GM23338 (cell line): Measurements from ENCODE around the gene MAPK13. TPM values are rescaled to one million over a fixed set of nuclear protein-coding genes. Genes with fewer than 3 reads are reported as not detected.

Experiments
- ATAC-seq: fragments of 200-7000 bp; cut with Tn5 transposase; 3 replicates; pipeline ENCODE4 v1.9.1; 2020
- DNase-seq: peaks from one replicate; pipeline ENCODE4 v3.0.0-alpha.2; 2015; ENCODE audit warnings: low spot score
- H2AFZ ChIP-seq: fragments of 200-600 bp; sonication (generic); 2 replicates; pipeline ENCODE4 v1.8.0; 2016; ENCODE audit warnings: antibody characterized with exemption, mild to moderate bottlenecking, moderate library complexity
- H3F3A ChIP-seq: fragments of 200-600 bp; sonication (generic); replicated peaks from 2 replicates; pipeline ENCODE4 v1.8.0; 2017; ENCODE audit warnings: antibody characterized with exemption, mixed run types, low read depth
- H3K27ac ChIP-seq: fragments of 200-600 bp; sonication (generic); 2 replicates; pipeline ENCODE4 v1.6.1; 2016; ENCODE audit warnings: low read depth
- H3K27me3 ChIP-seq: fragments of 200-600 bp; sonication (generic); 2 replicates; pipeline ENCODE4 v1.8.0; 2016; ENCODE audit warnings: mild to moderate bottlenecking, mixed run types, moderate library complexity; ENCODE audit not compliant: insufficient read depth
- H3K36me3 ChIP-seq: fragments of 200-600 bp; sonication (generic); 2 replicates; pipeline ENCODE4 v1.8.0; 2016; ENCODE audit warnings: mild to moderate bottlenecking; ENCODE audit not compliant: insufficient read depth
- H3K4me1 ChIP-seq: fragments of 200-600 bp; sonication (generic); 2 replicates; pipeline ENCODE4 v1.8.0; 2016; ENCODE audit warnings: mild to moderate bottlenecking, moderate library complexity; ENCODE audit not compliant: insufficient read depth
- H3K4me2 ChIP-seq: fragments of 200-600 bp; sonication (generic); 2 replicates; pipeline ENCODE4 v1.7.1; 2017; ENCODE audit warnings: mixed run types
- H3K4me3 ChIP-seq: fragments of 200-600 bp; sonication (generic); 2 replicates; pipeline ENCODE4 v1.6.1; 2016; ENCODE audit warnings: mixed run types
- H3K79me2 ChIP-seq: fragments of 200-600 bp; sonication (generic); replicated peaks from 2 replicates; pipeline ENCODE4 v1.8.0; 2017; ENCODE audit warnings: mild to moderate bottlenecking; ENCODE audit not compliant: insufficient read depth
- H3K9me2 ChIP-seq: fragments of 200-600 bp; sonication (generic); 2 replicates; pipeline ENCODE4 v1.8.0; 2017; ENCODE audit not compliant: insufficient read depth
- H4K20me1 ChIP-seq: fragments of 200-600 bp; sonication (generic); replicated peaks from 2 replicates; pipeline ENCODE4 v1.8.0; 2017; ENCODE audit warnings: mild to moderate bottlenecking; ENCODE audit not compliant: insufficient read depth
- H3K27ac Mint-ChIP-seq: 2 replicates; pipeline ENCODE4 v1.8.0; 2020; ENCODE audit warnings: inconsistent platforms, mild to moderate bottlenecking, moderate library complexity, mixed read lengths
- H3K27me3 Mint-ChIP-seq: 3 replicates; pipeline ENCODE4 v1.8.0; 2022; ENCODE audit warnings: low read depth, mild to moderate bottlenecking, moderate library complexity, mixed read lengths, inconsistent platforms; ENCODE audit not compliant: insufficient read depth, poor library complexity
- H3K36me3 Mint-ChIP-seq: 3 replicates; pipeline ENCODE4 v1.8.0; 2021; ENCODE audit warnings: low read depth, mild to moderate bottlenecking, inconsistent platforms, moderate library complexity, mixed read lengths
- H3K4me1 Mint-ChIP-seq: 3 replicates; pipeline ENCODE4 v1.8.0; 2020; ENCODE audit warnings: mild to moderate bottlenecking, inconsistent platforms, mixed read lengths
- H3K4me3 Mint-ChIP-seq: 3 replicates; pipeline ENCODE4 v1.8.0; 2021; ENCODE audit warnings: moderate library complexity, mild to moderate bottlenecking, inconsistent platforms, mixed read lengths
- H3K9me3 Mint-ChIP-seq: 3 replicates; pipeline ENCODE4 v1.8.0; 2020; ENCODE audit warnings: moderate library complexity, mild to moderate bottlenecking, inconsistent platforms, mixed read lengths
- CREB1 ChIP-seq: fragments of 250-450 bp; sonication (Bioruptor Pico); IDR thresholded peaks from 2 replicates; pipeline ENCODE4 v1.5.0; 2020; ENCODE audit warnings: low read depth, mild to moderate bottlenecking, moderate library complexity
- EZH2 ChIP-seq: fragments of 200-600 bp; sonication (generic); IDR thresholded peaks from one replicate; pipeline ENCODE4 v1.8.0; 2017; ENCODE audit warnings: antibody characterized with exemption, mild to moderate bottlenecking, low read depth; ENCODE audit not compliant: unreplicated experiment
- JUNB ChIP-seq: IDR thresholded peaks from one replicate; pipeline ENCODE4 v1.6.1; 2016; ENCODE audit warnings: antibody characterized with exemption; ENCODE audit not compliant: unreplicated experiment
- POLR2AphosphoS5 ChIP-seq: IDR thresholded peaks from 2 replicates; pipeline ENCODE4 v1.6.1; 2016; ENCODE audit warnings: antibody characterized with exemption, low read depth
- STAT1 ChIP-seq: IDR thresholded peaks from one replicate; pipeline ENCODE4 v1.6.1; 2016; ENCODE audit warnings: antibody characterized with exemption; ENCODE audit not compliant: unreplicated experiment
- ZNF331 ChIP-seq: fragments of 250-450 bp; sonication (Bioruptor Pico); IDR thresholded peaks from 2 replicates; pipeline ENCODE4 v1.5.0; 2020; ENCODE audit warnings: low read depth, mild to moderate bottlenecking, moderate library complexity
- polyA plus RNA-seq: library from polyadenylated mRNA; unstranded; fragments of >200 nt; fragmentation: Nextera tagmentation; extraction: Ambion mirVana; gene quantifications from 2 replicates; pipeline ENCODE4 v1.2.1, GENCODE V29; 2016
- total RNA-seq: library from RNA; depleted of rRNA; stranded (reverse); fragments of >200 nt; shearing (Covaris generic); gene quantifications from 2 replicates; pipeline ENCODE4 v1.2.3, GENCODE V29; 2014
- TF ChIP-seq, protein P1 (sequence below): IDR thresholded peaks from one replicate; pipeline ENCODE4 v1.6.1; 2018; ENCODE audit warnings: antibody characterized with exemption; ENCODE audit not compliant: unreplicated experiment
- TF ChIP-seq, protein P2 (sequence below): IDR thresholded peaks from 2 replicates; pipeline ENCODE4 v1.6.1; 2016; ENCODE audit warnings: antibody characterized with exemption

The MAPK13 gene
- total and polyA plus RNA-seq, 2 experiments from 2014 or later: 6.3 to 12.3 TPM

DNA sequence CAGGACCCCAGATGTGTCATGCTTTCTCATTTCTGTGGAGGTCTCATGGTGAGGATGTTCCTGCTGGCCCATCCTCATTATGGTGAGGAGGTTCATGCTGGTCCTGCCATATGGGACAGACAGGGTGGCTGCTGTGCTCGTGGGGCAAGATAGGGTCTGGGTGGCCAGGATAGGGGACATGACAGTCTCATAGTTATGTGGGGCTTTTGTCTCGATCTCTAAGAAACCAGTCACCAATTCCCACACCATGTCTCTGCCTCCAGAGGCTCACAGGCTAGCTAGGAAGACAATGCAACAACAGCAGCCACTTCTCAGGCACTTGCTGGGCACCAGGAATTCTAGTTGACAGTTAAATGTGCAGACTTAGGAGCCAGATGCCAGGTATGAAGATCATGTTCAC, 4.2 kb upstream of the MAPK13 start (continued):
- TF ChIP-seq, protein P1, sequence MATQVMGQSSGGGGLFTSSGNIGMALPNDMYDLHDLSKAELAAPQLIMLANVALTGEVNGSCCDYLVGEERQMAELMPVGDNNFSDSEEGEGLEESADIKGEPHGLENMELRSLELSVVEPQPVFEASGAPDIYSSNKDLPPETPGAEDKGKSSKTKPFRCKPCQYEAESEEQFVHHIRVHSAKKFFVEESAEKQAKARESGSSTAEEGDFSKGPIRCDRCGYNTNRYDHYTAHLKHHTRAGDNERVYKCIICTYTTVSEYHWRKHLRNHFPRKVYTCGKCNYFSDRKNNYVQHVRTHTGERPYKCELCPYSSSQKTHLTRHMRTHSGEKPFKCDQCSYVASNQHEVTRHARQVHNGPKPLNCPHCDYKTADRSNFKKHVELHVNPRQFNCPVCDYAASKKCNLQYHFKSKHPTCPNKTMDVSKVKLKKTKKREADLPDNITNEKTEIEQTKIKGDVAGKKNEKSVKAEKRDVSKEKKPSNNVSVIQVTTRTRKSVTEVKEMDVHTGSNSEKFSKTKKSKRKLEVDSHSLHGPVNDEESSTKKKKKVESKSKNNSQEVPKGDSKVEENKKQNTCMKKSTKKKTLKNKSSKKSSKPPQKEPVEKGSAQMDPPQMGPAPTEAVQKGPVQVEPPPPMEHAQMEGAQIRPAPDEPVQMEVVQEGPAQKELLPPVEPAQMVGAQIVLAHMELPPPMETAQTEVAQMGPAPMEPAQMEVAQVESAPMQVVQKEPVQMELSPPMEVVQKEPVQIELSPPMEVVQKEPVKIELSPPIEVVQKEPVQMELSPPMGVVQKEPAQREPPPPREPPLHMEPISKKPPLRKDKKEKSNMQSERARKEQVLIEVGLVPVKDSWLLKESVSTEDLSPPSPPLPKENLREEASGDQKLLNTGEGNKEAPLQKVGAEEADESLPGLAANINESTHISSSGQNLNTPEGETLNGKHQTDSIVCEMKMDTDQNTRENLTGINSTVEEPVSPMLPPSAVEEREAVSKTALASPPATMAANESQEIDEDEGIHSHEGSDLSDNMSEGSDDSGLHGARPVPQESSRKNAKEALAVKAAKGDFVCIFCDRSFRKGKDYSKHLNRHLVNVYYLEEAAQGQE: no peak
- no peak for TF ChIP-seq JUNB
- no peak for TF ChIP-seq CREB1

DNA sequence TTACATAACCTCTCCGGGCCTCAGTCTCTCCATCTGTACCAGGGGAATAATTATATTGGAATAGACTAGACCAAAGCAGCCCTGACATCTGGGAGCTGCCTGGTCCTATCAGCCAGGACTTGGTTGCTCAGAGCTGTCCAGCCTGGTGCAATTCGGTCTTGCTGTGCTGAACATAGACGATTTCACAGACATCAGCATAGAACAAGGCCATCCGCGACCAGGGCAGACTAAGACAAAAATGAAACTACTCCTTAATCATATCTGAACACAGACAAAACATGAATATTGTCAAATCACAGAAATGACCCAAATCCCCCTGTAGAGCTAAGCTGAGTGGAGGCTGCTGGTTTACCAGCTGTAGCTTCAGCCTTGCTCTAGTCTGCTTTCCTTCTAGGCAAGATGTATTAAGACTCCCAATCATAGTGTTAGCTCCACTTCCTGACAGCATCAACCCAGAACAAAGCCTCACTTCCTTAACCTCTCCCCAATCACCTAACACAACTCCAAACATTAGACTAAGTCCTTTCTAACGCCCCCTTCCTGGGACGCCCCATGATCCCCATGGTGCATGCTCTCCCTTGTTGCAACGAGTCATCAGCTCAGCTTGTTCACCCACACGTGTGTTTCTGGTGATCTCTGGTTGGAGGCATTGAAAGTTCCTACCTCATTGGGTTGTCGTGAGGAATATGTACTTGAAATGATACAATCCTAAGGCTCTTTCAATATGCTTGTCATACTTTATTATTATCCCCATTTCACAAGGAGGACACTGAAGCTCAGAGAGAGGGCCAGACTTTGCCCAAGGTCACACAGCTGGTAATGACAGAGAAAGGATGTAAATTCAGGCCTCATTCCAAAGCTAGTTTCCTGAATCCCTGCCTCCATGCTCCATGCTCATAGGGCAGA, 3.5 kb upstream of the MAPK13 start:
- Histone ChIP-seq H3K9me2 (no peaks in the 10 kb centered on the region), H3K27ac (no peak overlapping the region), H3K27me3 (peaks cover 14% of the 10 kb centered on the region; the same call in 1 of the 2 replicates), H3K79me2 (no peaks in the 10 kb centered on the region), H3K4me1 (peaks cover 10% of the 10 kb centered on the region; the same call in 1 of the 2 replicates), H4K20me1 (no peaks in the 10 kb centered on the region; the same call in 1 of the 2 replicates), H3K36me3 (no peaks in the 10 kb centered on the region), H3K4me3 (no peak overlapping the region), H3F3A (no peaks in the 10 kb centered on the region), H2AFZ (no peak overlapping the region), H3K4me2 (no peak overlapping the region)
- Mint-ChIP-seq H3K4me3 (no peak overlapping the region), H3K27ac (no peak overlapping the region), H3K4me1 (peaks cover 18% of the 10 kb centered on the region), H3K9me3 (peaks cover 2% of the 10 kb centered on the region; the same call in 1 of the 3 replicates), H3K27me3 (peaks cover 10% of the 10 kb centered on the region), H3K36me3 (no peaks in the 10 kb centered on the region)
- TF ChIP-seq EZH2 (no peak), CREB1 (no peak), ZNF331 (CRISPR knock-in tag) (no peak), STAT1 (no peak)
- TF ChIP-seq, protein P2, sequence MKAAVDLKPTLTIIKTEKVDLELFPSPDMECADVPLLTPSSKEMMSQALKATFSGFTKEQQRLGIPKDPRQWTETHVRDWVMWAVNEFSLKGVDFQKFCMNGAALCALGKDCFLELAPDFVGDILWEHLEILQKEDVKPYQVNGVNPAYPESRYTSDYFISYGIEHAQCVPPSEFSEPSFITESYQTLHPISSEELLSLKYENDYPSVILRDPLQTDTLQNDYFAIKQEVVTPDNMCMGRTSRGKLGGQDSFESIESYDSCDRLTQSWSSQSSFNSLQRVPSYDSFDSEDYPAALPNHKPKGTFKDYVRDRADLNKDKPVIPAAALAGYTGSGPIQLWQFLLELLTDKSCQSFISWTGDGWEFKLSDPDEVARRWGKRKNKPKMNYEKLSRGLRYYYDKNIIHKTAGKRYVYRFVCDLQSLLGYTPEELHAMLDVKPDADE: no peak
- DNase-seq: no peak
- ATAC-seq: no peak

DNA sequence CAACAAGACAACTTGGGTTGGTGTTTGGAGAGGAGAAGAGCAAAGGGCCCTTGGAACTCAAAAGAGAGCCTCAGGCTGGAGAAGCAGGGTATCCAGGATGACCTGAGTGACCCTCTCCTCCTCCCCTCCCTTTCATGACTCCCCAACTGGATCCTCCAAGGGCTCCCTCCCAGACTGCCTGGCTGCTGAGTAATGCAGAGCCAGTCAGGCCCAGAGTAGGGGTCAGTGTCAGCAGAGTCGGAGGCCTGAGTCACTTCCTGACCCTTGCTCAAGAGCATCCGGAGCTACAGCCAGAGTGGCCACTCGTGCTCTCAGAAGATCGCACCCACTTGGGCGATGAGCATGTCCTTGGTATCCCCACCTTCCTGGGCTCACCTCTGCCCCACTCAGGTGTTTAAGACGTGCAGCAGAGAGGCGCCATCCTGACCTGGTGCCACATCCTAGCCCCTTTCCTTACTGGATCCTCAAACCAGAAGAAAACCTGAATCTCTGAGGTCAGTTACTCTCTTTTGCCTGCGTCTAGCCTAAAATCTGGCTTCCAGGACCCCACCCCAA, 2.8 kb upstream of the MAPK13 start:
- no peak overlapping the region for H3K4me3 Mint-ChIP-seq
- no peak for DNase-seq
- Histone ChIP-seq H3F3A (no peaks in the 10 kb centered on the region), H3K9me2 (no peaks in the 10 kb centered on the region), H3K27me3 (peaks cover 14% of the 10 kb centered on the region; the same call in 1 of the 2 replicates), H3K4me1 (peaks cover 17% of the 10 kb centered on the region), H2AFZ (no peak overlapping the region), H3K36me3 (no peaks in the 10 kb centered on the region), H4K20me1 (no peaks in the 10 kb centered on the region), H3K27ac (no peak overlapping the region), H3K4me3 (no peak overlapping the region), H3K4me2 (no peak overlapping the region), H3K79me2 (no peaks in the 10 kb centered on the region)
- H3K36me3 Mint-ChIP-seq: no peaks in the 10 kb centered on the region
- no peak for ATAC-seq
- TF ChIP-seq EZH2 (no peak), CREB1 (no peak), POLR2AphosphoS5 (no peak)
- TF ChIP-seq, protein P1: no peak
- H3K9me3 Mint-ChIP-seq: peaks cover 2% of the 10 kb centered on the region; the same call in 1 of the 3 replicates
- H3K27me3 Mint-ChIP-seq: peaks cover 10% of the 10 kb centered on the region
- no peak overlapping the region for H3K27ac Mint-ChIP-seq
- H3K4me1 Mint-ChIP-seq: peaks cover 24% of the 10 kb centered on the region
